Common myeloid progenitor, CD34-positive (primary cell): ENCODE measurements around the gene UMAD1.

Experiments used
- CTCF ChIA-PET: fragments of 350-600 bp; sonication (Branson Sonifier 250); formaldehyde crosslinking; loops from one replicate; lab custom pipeline; 2021; ENCODE audit warnings: antibody characterized with exemption; lab: Charles Lee
- POLR2A ChIA-PET: fragments of 350-600 bp; sonication (Branson Sonifier 250); formaldehyde crosslinking; loops from one replicate; lab custom pipeline; 2021; ENCODE audit warnings: antibody characterized with exemption; lab: Charles Lee
- DNase-seq, 3 donors: peaks; one replicate each; pipeline versions ENCODE4 v3.0.0 to v3.0.0-alpha.2; 2013
- H3K27ac ChIP-seq, 2 experiments: 1 replicate in 1 of 2; 2 replicates in 1 of 2; pipeline ENCODE4 v1.7.0; 2013; ENCODE audit warnings: inconsistent platforms in 2 of 2, low read length in 2 of 2, mild to moderate bottlenecking in 2 of 2, low read depth in 1 of 2, moderate library complexity in 1 of 2; ENCODE audit not compliant: severe bottlenecking in 2 of 2, insufficient read depth in 1 of 2, poor library complexity in 1 of 2
- H3K27me3 ChIP-seq, 5 experiments: replicated peaks in 2 of 5; 1 replicate in 3 of 5; 2 replicates in 2 of 5; pipeline versions ENCODE4 v1.6.1 to v1.7.0; 2013; ENCODE audit warnings: low read length in 4 of 5, mild to moderate bottlenecking in 2 of 5, moderate library complexity in 2 of 5, inconsistent platforms in 1 of 5; ENCODE audit not compliant: insufficient read depth in 5 of 5, control insufficient read depth in 4 of 5
- H3K36me3 ChIP-seq, 4 experiments: 1 replicate in 2 of 4; 2 replicates in 2 of 4; pipeline versions ENCODE4 v1.6.1 to v1.7.0; 2013; ENCODE audit warnings: low read length in 3 of 4, control low read depth in 1 of 4, mild to moderate bottlenecking in 1 of 4; ENCODE audit not compliant: control insufficient read depth in 4 of 4, insufficient read depth in 4 of 4
- H3K4me1 ChIP-seq, 4 experiments: 1 replicate in 3 of 4; 2 replicates in 1 of 4; pipeline versions ENCODE4 v1.6.1 to v1.7.1; 2013; ENCODE audit warnings: low read length in 3 of 4, mild to moderate bottlenecking in 3 of 4, control low read depth in 1 of 4, inconsistent platforms in 1 of 4, moderate library complexity in 1 of 4; ENCODE audit not compliant: control insufficient read depth in 4 of 4, insufficient read depth in 4 of 4; ENCODE audit errors: control extremely low read depth in 1 of 4
- H3K4me3 ChIP-seq, 7 experiments: 1 replicate in 4 of 7; 2 replicates in 3 of 7; pipeline versions ENCODE4 v1.5.1 to v1.7.0; 2013; ENCODE audit warnings: mild to moderate bottlenecking in 7 of 7, low read length in 6 of 7, moderate library complexity in 6 of 7, inconsistent platforms in 2 of 7, low read depth in 2 of 7, control low read depth in 1 of 7; ENCODE audit not compliant: insufficient read depth in 4 of 7, control insufficient read depth in 1 of 7; ENCODE audit errors: extremely low read depth in 1 of 7
- H3K9me3 ChIP-seq, 5 experiments: 1 replicate in 4 of 5; 2 replicates in 1 of 5; pipeline versions ENCODE4 v1.6.1 to v1.7.1; 2013; ENCODE audit warnings: low read length in 4 of 5, mild to moderate bottlenecking in 2 of 5, inconsistent platforms in 1 of 5, low read depth in 1 of 5, moderate library complexity in 1 of 5; ENCODE audit not compliant: control insufficient read depth in 4 of 5, insufficient read depth in 2 of 5; ENCODE audit errors: control extremely low read depth in 1 of 5
- whole genome bisulfite sequencing: methylation state at CpG from one replicate; pipeline ENCODE4 v1.1.5; 2013; ENCODE audit not compliant: insufficient coverage; 5-methylcytosine and 5-hydroxymethylcytosine counted together

Gene UMAD1

DNA sequence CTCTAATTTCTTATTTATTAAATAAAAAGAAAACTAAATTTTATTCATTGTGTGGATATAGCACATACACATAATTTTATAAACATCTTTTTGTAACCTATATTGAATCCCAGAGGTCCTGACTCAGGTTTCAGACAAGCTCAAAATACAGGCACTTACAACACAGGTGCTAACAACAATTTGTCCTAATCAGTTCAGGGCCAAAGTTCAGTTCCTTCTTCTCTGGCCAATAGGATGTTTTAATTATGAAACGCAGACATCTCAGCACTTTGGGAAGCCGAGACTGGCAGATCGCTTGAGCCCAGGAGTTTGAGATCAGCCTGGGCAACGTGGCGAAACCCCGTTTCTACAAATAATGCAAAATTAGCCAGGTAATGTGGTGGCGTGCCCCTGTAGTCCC lies 62.9 kb downstream of the UMAD1 start:
- WGBS: 98% methylated on average over 7 of the region's 7 CpGs
- H3K27me3 ChIP-seq: no peaks in the 10 kb centered on the region
- H3K27ac ChIP-seq: no peak overlapping the region
- H3K4me3 ChIP-seq: no peak overlapping the region
- peaks cover 0 to 6% (median under 1%) of the 10 kb centered on the region in 4 experiments for H3K4me1 ChIP-seq
- DNase-seq: no peak
- H3K36me3 ChIP-seq: no peaks in the 10 kb centered on the region
- ChIA-PET CTCF (interaction anchor here (0.7 to 1.6 kb wide), 2 partner anchors 10 to 22 kb away, joined by 3 to 5 read pairs; no protein-coding TSS in a partner anchor), POLR2A (no interaction called here)
- no peaks in the 10 kb centered on the region for H3K9me3 ChIP-seq

DNA sequence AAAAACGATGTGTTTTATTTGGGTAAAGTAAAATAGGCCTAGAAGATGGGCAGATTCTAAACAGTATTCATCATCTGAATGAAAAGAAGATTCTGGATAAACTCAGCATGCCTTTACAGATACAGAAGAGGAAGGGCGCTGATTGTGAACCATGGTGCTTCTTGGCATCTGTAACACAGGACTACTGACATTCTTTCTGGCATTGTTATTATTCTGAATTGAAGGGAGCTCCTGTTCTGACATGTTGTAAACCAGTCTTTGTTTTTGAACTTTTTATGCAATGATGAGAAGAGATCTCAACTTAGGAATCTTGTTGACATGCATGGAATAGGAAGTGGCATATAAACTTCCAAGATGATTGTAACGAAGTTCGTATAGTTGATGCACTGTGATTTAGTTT lies 64.3 kb downstream of the UMAD1 start:
- WGBS: 92% methylated on average over 2 of the region's 4 CpGs
- ChIA-PET CTCF (no interaction called here), POLR2A (no interaction called here)

GRCh38 chr7:7705318-7705717 lies 64.8 kb downstream of the UMAD1 start:
- no peak overlapping the region for H3K4me3 ChIP-seq
- CTCF ChIA-PET: no interaction called here
- H3K4me1 ChIP-seq: no peaks in the 10 kb centered on the region

More for the DNA sequence above, 64.3 kb downstream of the UMAD1 start:
- Histone ChIP-seq H3K9me3 (no peaks in the 10 kb centered on the region), H3K4me1 (no peaks in the 10 kb centered on the region), H3K36me3 (no peaks in the 10 kb centered on the region), H3K4me3 (no peak overlapping the region), H3K27ac (no peak overlapping the region), H3K27me3 (no peaks in the 10 kb centered on the region)
- DNase-seq: no peak

DNA sequence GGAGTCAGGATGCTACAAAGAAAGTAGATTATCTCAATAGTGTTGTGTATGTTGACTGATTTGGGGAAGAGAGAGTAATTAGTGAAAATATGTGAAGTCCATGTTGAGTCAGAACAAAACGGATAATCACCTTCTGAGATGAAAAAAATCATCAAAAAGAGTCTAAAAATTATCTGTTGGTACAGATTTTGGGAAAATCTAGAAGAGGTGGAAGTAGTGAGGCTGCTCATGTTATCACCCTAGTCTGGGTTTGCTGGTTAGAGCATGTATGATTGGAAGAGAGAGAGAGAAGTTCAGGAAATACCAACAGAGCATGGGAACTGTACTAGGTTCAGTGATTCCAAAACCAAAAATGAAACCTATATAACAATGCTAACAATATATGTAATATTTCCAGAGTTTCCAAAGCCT lies 65.6 kb downstream of the UMAD1 start:
- ChIA-PET POLR2A (no interaction called here), CTCF (no interaction called here)
- WGBS: 100% methylated on average over 1 of the region's 1 CpG
- no peak overlapping the region for H3K4me3 ChIP-seq
- H3K27me3 ChIP-seq: no peaks in the 10 kb centered on the region
- no peaks in the 10 kb centered on the region for H3K36me3 ChIP-seq
- no peak overlapping the region for H3K27ac ChIP-seq
- DNase-seq: no peak
- no peaks in the 10 kb centered on the region for H3K4me1 ChIP-seq
- H3K9me3 ChIP-seq: no peaks in the 10 kb centered on the region

More at GRCh38 chr7:7705318-7705717, 64.8 kb downstream of the UMAD1 start:
- Histone ChIP-seq H3K9me3 (no peaks in the 10 kb centered on the region), H3K27me3 (no peaks in the 10 kb centered on the region), H3K27ac (no peak overlapping the region), H3K36me3 (no peaks in the 10 kb centered on the region)
- no CpG with 5 or more reads among the region's 2 CpGs for WGBS
- DNase-seq: no peak
- POLR2A ChIA-PET: no interaction called here

DNA sequence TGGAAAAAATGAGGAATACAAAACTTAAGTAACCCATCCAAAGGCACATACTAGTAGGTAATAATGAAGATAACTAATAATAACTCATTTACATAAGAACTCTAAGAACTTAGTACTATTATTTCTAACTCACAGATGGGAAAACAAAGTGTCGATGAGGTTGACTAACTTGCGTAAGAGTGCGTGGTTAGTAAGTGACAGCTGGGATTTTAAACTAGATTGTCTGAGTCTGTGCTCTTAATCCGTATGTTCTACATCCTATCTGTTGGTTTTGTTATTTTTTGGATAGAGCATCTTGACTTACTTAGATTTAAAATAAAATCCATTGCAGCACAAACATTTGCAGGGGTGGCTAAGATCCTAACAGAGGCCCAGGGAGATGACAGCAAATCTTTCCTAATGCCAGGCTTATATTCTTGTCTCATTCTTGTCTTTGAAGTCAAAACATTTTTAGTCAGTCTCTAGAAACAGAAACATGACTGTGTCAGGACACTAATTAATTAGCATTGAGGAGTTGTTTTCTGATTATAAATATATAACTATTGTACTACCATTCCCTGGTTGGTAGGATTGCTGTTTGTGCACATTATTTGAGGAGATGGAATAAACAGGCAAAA lies 66.1 kb downstream of the UMAD1 start:
- Histone ChIP-seq H3K27ac (no peak overlapping the region), H3K9me3 (no peaks in the 10 kb centered on the region), H3K36me3 (no peaks in the 10 kb centered on the region), H3K4me1 (no peaks in the 10 kb centered on the region), H3K27me3 (no peaks in the 10 kb centered on the region), H3K4me3 (no peak overlapping the region)
- 100% methylated on average over 3 of the region's 4 CpGs for WGBS
- ChIA-PET CTCF (no interaction called here), POLR2A (no interaction called here)
- DNase-seq: peak in 1 of 3 donors; percentile 21

- H3K36me3 ChIP-seq: no peaks in the 10 kb centered on the region
- no peaks in the 10 kb centered on the region for H3K4me1 ChIP-seq
- H3K27ac ChIP-seq: no peak overlapping the region
- no peaks in the 10 kb centered on the region for H3K27me3 ChIP-seq
- H3K4me3 ChIP-seq: no peak overlapping the region
- 88% methylated on average over 1 of the region's 2 CpGs for WGBS
- CTCF ChIA-PET: interaction anchor here (1.5 kb wide), 1 partner anchor 26 kb away, joined by 4 read pairs; no protein-coding TSS in a partner anchor
- no peak for DNase-seq
- H3K9me3 ChIP-seq: no peaks in the 10 kb centered on the region
- POLR2A ChIA-PET: no interaction called here
Measured at GRCh38 chr7:7707246-7707645, 66.7 kb downstream of the UMAD1 start.

GRCh38 chr7:7707806-7708205 lies 67.3 kb downstream of the UMAD1 start:
- no peaks in the 10 kb centered on the region for H3K4me1 ChIP-seq
- no peak overlapping the region for H3K4me3 ChIP-seq
- H3K27me3 ChIP-seq: no peaks in the 10 kb centered on the region
- H3K36me3 ChIP-seq: no peaks in the 10 kb centered on the region
- CTCF ChIA-PET: interaction anchor here (1.5 kb wide), 1 partner anchor 26 kb away, joined by 4 read pairs; no protein-coding TSS in a partner anchor
- POLR2A ChIA-PET: no interaction called here
- DNase-seq: no peak
- no peak overlapping the region for H3K27ac ChIP-seq
- WGBS: 100% methylated on average over 1 of the region's 4 CpGs
- H3K9me3 ChIP-seq: no peaks in the 10 kb centered on the region
